Tongue (tissue), 2 donors: ENCODE results near the gene KIAA0513. TPM values are rescaled to one million over a fixed set of nuclear protein-coding genes. Genes with fewer than 3 reads are reported as not detected.

Source experiments
- DNase-seq: peaks from one replicate; pipeline ENCODE4 v3.0.0-alpha.2; 2015
- total RNA-seq: library from RNA; depleted of rRNA; stranded (reverse); fragments of >200 nt; gene quantifications from one replicate; pipeline ENCODE4 v1.2.3, GENCODE V29; 2014

KIAA0513 gene
- total RNA-seq, 1 donor from 2014 or later: 6.8 TPM

GRCh38 chr16:85089525-85089924 lies 61.9 kb downstream of the KIAA0513 start:
- no peak for DNase-seq

GRCh38 chr16:85090181-85090580 lies 62.6 kb downstream of the KIAA0513 start:
- DNase-seq: peak; percentile 45

- no peak for DNase-seq
Observed at GRCh38 chr16:85090873-85091521, 63.4 kb downstream of the KIAA0513 start.

- peak; percentile 30 for DNase-seq
Observed at GRCh38 chr16:85091522-85091910, 63.9 kb downstream of the KIAA0513 start.

- no peak for DNase-seq
Observed at GRCh38 chr16:85092309-85092708, 64.7 kb downstream of the KIAA0513 start.

GRCh38 chr16:85092851-85093250 lies 65.3 kb downstream of the KIAA0513 start:
- DNase-seq: no peak

GRCh38 chr16:85093705-85094104 lies 66.1 kb downstream of the KIAA0513 start:
- no peak for DNase-seq

GRCh38 chr16:85094176-85094805 lies 66.7 kb downstream of the KIAA0513 start:
- no peak for DNase-seq

- DNase-seq: no peak
Observed at GRCh38 chr16:85094812-85095211, 67.2 kb downstream of the KIAA0513 start.

GRCh38 chr16:85096921-85097320 lies 69.3 kb downstream of the KIAA0513 start:
- no peak for DNase-seq

GRCh38 chr16:85098565-85098964 lies 71.0 kb downstream of the KIAA0513 start:
- no peak for DNase-seq

- DNase-seq: no peak
Observed at GRCh38 chr16:85100265-85100664, 72.7 kb downstream of the KIAA0513 start.

GRCh38 chr16:85101956-85102630 lies 74.5 kb downstream of the KIAA0513 start:
- no peak for DNase-seq

GRCh38 chr16:85103114-85104079 lies 75.8 kb downstream of the KIAA0513 start:
- DNase-seq: peak; percentile 52

- DNase-seq: no peak
Observed at GRCh38 chr16:85104147-85104546, 76.6 kb downstream of the KIAA0513 start.

GRCh38 chr16:85104821-85105391 lies 77.3 kb downstream of the KIAA0513 start:
- DNase-seq: peak; percentile 48

- no peak for DNase-seq
Observed at GRCh38 chr16:85105475-85105874, 77.9 kb downstream of the KIAA0513 start.

GRCh38 chr16:85107083-85107482 lies 79.5 kb downstream of the KIAA0513 start:
- DNase-seq: no peak

GRCh38 chr16:85107532-85107931 lies 79.9 kb downstream of the KIAA0513 start:
- DNase-seq: no peak

GRCh38 chr16:85110105-85110504 lies 82.5 kb downstream of the KIAA0513 start:
- no peak for DNase-seq

- DNase-seq: no peak
Observed at GRCh38 chr16:85111184-85111583, 83.6 kb downstream of the KIAA0513 start.

GRCh38 chr16:85112364-85112763 lies 84.8 kb downstream of the KIAA0513 start, which contains the start of gene CIBAR2:
Gene CIBAR2 (minus strand): TSS chr16:85112472. CDS start chr16:85112352, 120 bp downstream.
- DNase-seq: no peak
